Caco-2 (cell line): ENCODE data around the gene ZNF790. TPM values are rescaled to one million over a fixed set of nuclear protein-coding genes. Genes with fewer than 3 reads are reported as not detected.

ENCODE experiments used
- BruUV-seq: library from RNA; stranded (reverse); fragments of 400-500 nt; replicated peaks from 2 replicates; lab custom pipeline; 2021; lab: Mats Ljungman, UMichigan
- CTCF ChIA-PET: fragments of 300-600 bp; sonication (Branson Sonifier 250); formaldehyde crosslinking; loops from one replicate; lab custom pipeline; 2022; ENCODE audit warnings: antibody characterized with exemption; lab: Charles Lee
- POLR2A ChIA-PET: fragments of 300-600 bp; sonication (Branson Sonifier 250); formaldehyde crosslinking; loops from one replicate; lab custom pipeline; 2022; ENCODE audit warnings: antibody characterized with exemption; lab: Charles Lee
- DNase-seq, 2 experiments: peaks; one replicate each; pipeline versions ENCODE4 v3.0.0 to v3.0.0-alpha.2; 2020 to 2022
- H3K27me3 ChIP-seq: replicated peaks from 2 replicates; pipeline ENCODE4 v1.6.0; 2011; ENCODE audit warnings: low read length; ENCODE audit not compliant: control insufficient read depth, insufficient read depth
- H3K36me3 ChIP-seq: 2 replicates; pipeline ENCODE4 v1.5.1; 2011; ENCODE audit warnings: low read length; ENCODE audit not compliant: control insufficient read depth, insufficient read depth
- H3K4me1 ChIP-seq: fragments of 250-450 bp; sonication (Bioruptor Pico); 2 replicates; pipeline ENCODE4 v1.5.1; 2020; ENCODE audit warnings: mild to moderate bottlenecking
- H3K4me3 ChIP-seq: 2 replicates; pipeline ENCODE4 v1.5.1; 2011; ENCODE audit warnings: low read depth, mild to moderate bottlenecking, control low read depth, low read length
- H3K9me3 ChIP-seq: fragments of 250-450 bp; sonication (Bioruptor Pico); 2 replicates; pipeline ENCODE4 v1.5.1; 2020; ENCODE audit warnings: mild to moderate bottlenecking, moderate library complexity
- H3K27ac Mint-ChIP-seq: one replicate; pipeline ENCODE4 v1.8.0; 2022; ENCODE audit warnings: mixed read lengths; ENCODE audit not compliant: unreplicated experiment
- H3K27me3 Mint-ChIP-seq: one replicate; pipeline ENCODE4 v1.8.0; 2022; ENCODE audit warnings: mixed read lengths; ENCODE audit not compliant: insufficient read depth, unreplicated experiment
- H3K36me3 Mint-ChIP-seq: one replicate; pipeline ENCODE4 v1.8.0; 2022; ENCODE audit warnings: mild to moderate bottlenecking, mixed read lengths; ENCODE audit not compliant: insufficient read depth, unreplicated experiment
- H3K4me1 Mint-ChIP-seq: one replicate; pipeline ENCODE4 v1.8.0; 2022; ENCODE audit warnings: low read depth, mixed read lengths; ENCODE audit not compliant: unreplicated experiment
- H3K4me3 Mint-ChIP-seq: one replicate; pipeline ENCODE4 v1.8.0; 2022; ENCODE audit warnings: mild to moderate bottlenecking, moderate library complexity, mixed read lengths; ENCODE audit not compliant: unreplicated experiment
- H3K9me3 Mint-ChIP-seq: one replicate; pipeline ENCODE4 v1.8.0; 2022; ENCODE audit warnings: mixed read lengths; ENCODE audit not compliant: unreplicated experiment
- CTCF ChIP-seq, 2 experiments: fragments of 200-600 bp in 1 of 2; IDR thresholded peaks; 1 replicate in 1 of 2; 2 replicates in 1 of 2; pipeline versions ENCODE4 v1.5.1 to v1.8.0; 2011 to 2022; ENCODE audit warnings: antibody characterized with exemption in 1 of 2, control low read depth in 1 of 2, inconsistent platforms in 1 of 2, low read depth in 1 of 2, low read length in 1 of 2, mild to moderate bottlenecking in 1 of 2, moderate library complexity in 1 of 2; ENCODE audit not compliant: insufficient read depth in 1 of 2, severe bottlenecking in 1 of 2, unreplicated experiment in 1 of 2
- intact Hi-C: fragments of 100-400 bp; cut with micrococcal nuclease; formaldehyde crosslinking; loops from one replicate; pipeline ENCODE4 v1.10.0; 2022; ENCODE audit not compliant: unreplicated experiment
- total RNA-seq: library from RNA; stranded (reverse); gene quantifications from 2 replicates; pipeline ENCODE4 v1.2.3, GENCODE V29; 2022

ZNF790 gene
- total RNA-seq, 1 experiment from 2014 or later, result 0.20 TPM

GRCh38 chr19:36850559-36851442, 12.6 kb upstream of the ZNF790 start, which contains the start of gene ZNF345:
TSS of gene ZNF345 (plus strand) at chr19:36850876. CDS start at chr19:36876831, 25,955 bp downstream.
- Histone ChIP-seq H3K36me3 (no peaks in the 10 kb centered on the region), H3K9me3 (peaks cover 19% of the 10 kb centered on the region), H3K4me1 (no peaks in the 10 kb centered on the region), H3K4me3 (peak within 1 kb of the TSS; percentile 30), H3K27me3 (no peaks in the 10 kb centered on the region)
- no peaks in the 10 kb centered on the region for H3K36me3 Mint-ChIP-seq
- peaks cover 22% of the 10 kb centered on the region for H3K9me3 Mint-ChIP-seq
- H3K4me3 Mint-ChIP-seq, result no peak within 1 kb of the TSS
- CTCF ChIA-PET, result no interaction called here
- no peaks in the 10 kb centered on the region for H3K27me3 Mint-ChIP-seq
- intact Hi-C loops, result no loop called here
- POLR2A ChIA-PET, result no interaction called here
- H3K4me1 Mint-ChIP-seq, result no peaks in the 10 kb centered on the region
- peak; percentile 38 to 76 for DNase-seq
- TF ChIP-seq CTCF (IDR thresholded peaks at IDR 0.05; ENCODE audit: insufficient read depth in 1 of 2, low read depth in 1 of 2, low read length in 1 of 2, severe bottlenecking in 1 of 2, unreplicated experiment in 1 of 2), result no peak
- H3K27ac Mint-ChIP-seq, result no peak within 1 kb of the TSS
- no TSS peak for BruUV-seq

- H3K4me3 Mint-ChIP-seq, result no peak overlapping the region
- Histone ChIP-seq H3K9me3 (peaks cover 16% of the 10 kb centered on the region), H3K4me1 (no peaks in the 10 kb centered on the region), H3K27me3 (no peaks in the 10 kb centered on the region), H3K4me3 (peak overlapping the region; percentile 30; the same call in 1 of the 2 replicates), H3K36me3 (no peaks in the 10 kb centered on the region)
- intact Hi-C loops, result no loop called here
- no peak for TF ChIP-seq CTCF (IDR thresholded peaks at IDR 0.05; ENCODE audit: insufficient read depth in 1 of 2, low read depth in 1 of 2, low read length in 1 of 2, severe bottlenecking in 1 of 2, unreplicated experiment in 1 of 2)
- no peak overlapping the region for H3K27ac Mint-ChIP-seq
- H3K9me3 Mint-ChIP-seq, result peaks cover 24% of the 10 kb centered on the region
- BruUV-seq, result no TSS peak
- CTCF ChIA-PET, result no interaction called here
- no peaks in the 10 kb centered on the region for H3K4me1 Mint-ChIP-seq
- POLR2A ChIA-PET, result interaction anchor here (0.6 kb wide), 1 partner anchor 70 kb away, joined by 3 read pairs; no protein-coding TSS in a partner anchor
- DNase-seq, result peak; percentile 13 to 64
- H3K27me3 Mint-ChIP-seq, result no peaks in the 10 kb centered on the region
- H3K36me3 Mint-ChIP-seq, result no peaks in the 10 kb centered on the region
Observed at GRCh38 chr19:36849701-36850558, 11.7 kb upstream of the ZNF790 start.

- Histone ChIP-seq H3K4me1 (no peaks in the 10 kb centered on the region), H3K36me3 (no peaks in the 10 kb centered on the region), H3K27me3 (no peaks in the 10 kb centered on the region), H3K4me3 (no peak overlapping the region), H3K9me3 (peaks cover 16% of the 10 kb centered on the region)
- ChIA-PET POLR2A (no interaction called here), CTCF (no interaction called here)
- Mint-ChIP-seq H3K27ac (no peak overlapping the region), H3K36me3 (no peaks in the 10 kb centered on the region), H3K27me3 (no peaks in the 10 kb centered on the region), H3K9me3 (peaks cover 20% of the 10 kb centered on the region), H3K4me3 (no peak overlapping the region), H3K4me1 (no peaks in the 10 kb centered on the region)
- intact Hi-C loops, result no loop called here
- TF ChIP-seq CTCF (IDR thresholded peaks at IDR 0.05; ENCODE audit: insufficient read depth in 1 of 2, low read depth in 1 of 2, low read length in 1 of 2, severe bottlenecking in 1 of 2, unreplicated experiment in 1 of 2), result no peak
- no TSS peak for BruUV-seq
- DNase-seq, result no peak
Observed at GRCh38 chr19:36847968-36848367, 9.8 kb upstream of the ZNF790 start.
